ENCODE data around the gene FZD2. TPM values are rescaled to one million over a fixed set of nuclear protein-coding genes. Genes with fewer than 3 reads are reported as not detected.
"Not testable (repeated sequence)": the region's sequence is repeated elsewhere in the genome, so short reads cannot be mapped to it uniquely, and the experiment has no call there.

The FZD2 gene
- total RNA-seq (2014; rRNA removed; shearing (Covaris generic)), result 0.55 TPM in 1 of 2 replicates, not detected in the other
- polyA plus RNA-seq (2015; cell fraction: cytosol; rRNA removed), result 1.7 and 2.3 TPM in 2 replicates
- 0.44 and 3.6 TPM in 2 replicates for polyA plus RNA-seq (2015; cell fraction: nucleus; rRNA removed)

GRCh38 chr17:44556832-44557606 lies at the start of gene FZD2:
Gene FZD2, plus strand, starts transcription at chr17:44557484. Its CDS starts 205 bp downstream, at chr17:44557689.
- in situ Hi-C loops (cut with HindIII; ENCODE audit: low pct_unique_long_range_greater_than_20kb, low sequenced_read_pairs), result no loop called here
- DNase-seq (ENCODE audit: low read depth, low spot score), result peak; percentile 80

- in situ Hi-C loops (cut with HindIII; ENCODE audit: low pct_unique_long_range_greater_than_20kb, low sequenced_read_pairs), result not testable (repeated sequence)
Observed at GRCh38 chr17:44511241-44512134, 45.8 kb upstream of the FZD2 start.

DNA sequence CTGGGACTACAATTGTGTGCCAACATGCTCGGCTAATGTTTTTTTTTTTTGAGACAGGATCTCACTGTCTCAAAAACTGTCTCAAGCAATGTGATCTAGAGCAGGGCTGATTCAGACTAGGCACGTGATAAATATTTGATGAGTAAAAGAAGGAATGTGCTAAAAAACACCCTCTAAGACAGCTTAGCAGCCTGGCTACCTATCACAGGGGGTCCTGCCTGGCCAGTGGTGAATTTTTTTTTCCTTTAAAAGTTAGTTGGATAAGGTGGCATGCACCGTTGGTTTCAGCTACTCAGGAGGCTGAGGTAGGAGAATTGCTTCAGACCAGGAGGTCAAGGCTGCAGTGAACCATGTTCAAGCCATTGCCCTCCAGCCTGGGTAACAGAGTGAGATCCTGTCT lies 39.3 kb upstream of the FZD2 start:
- peak; percentile 52 for DNase-seq (ENCODE audit: low read depth, low spot score)
- in situ Hi-C loops (cut with HindIII; ENCODE audit: low pct_unique_long_range_greater_than_20kb, low sequenced_read_pairs), result no loop called here

More at GRCh38 chr17:44511241-44512134, 45.8 kb upstream of the FZD2 start:
- DNase-seq (ENCODE audit: low read depth, low spot score), result peak; percentile 85

- in situ Hi-C loops (cut with HindIII; ENCODE audit: low pct_unique_long_range_greater_than_20kb, low sequenced_read_pairs), result no loop called here
Observed at GRCh38 chr17:44522883-44523671, 34.2 kb upstream of the FZD2 start.

DNA sequence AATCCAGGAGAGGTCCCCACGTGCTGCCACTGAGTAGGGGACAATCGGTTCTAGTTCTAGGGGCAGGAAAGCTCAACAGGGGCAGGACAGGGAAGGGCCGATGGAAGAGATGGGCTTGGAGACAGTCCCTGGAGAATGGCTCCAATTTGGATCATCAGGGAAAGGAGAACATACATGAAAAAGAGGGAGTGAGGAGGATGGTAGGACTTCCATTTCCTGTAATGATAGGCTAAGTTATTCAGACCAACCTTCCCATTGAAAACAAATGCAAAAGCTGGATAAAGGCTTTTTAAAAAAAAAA lies 33.7 kb upstream of the FZD2 start:
- no peak for DNase-seq (ENCODE audit: low read depth, low spot score)
- in situ Hi-C loops (cut with HindIII; ENCODE audit: low pct_unique_long_range_greater_than_20kb, low sequenced_read_pairs), result no loop called here

More at GRCh38 chr17:44522883-44523671, 34.2 kb upstream of the FZD2 start:
- peak; percentile 87 for DNase-seq (ENCODE audit: low read depth, low spot score)

- in situ Hi-C loops (cut with HindIII; ENCODE audit: low pct_unique_long_range_greater_than_20kb, low sequenced_read_pairs), result no loop called here
Observed at GRCh38 chr17:44527102-44527501, 30.2 kb upstream of the FZD2 start.

DNA sequence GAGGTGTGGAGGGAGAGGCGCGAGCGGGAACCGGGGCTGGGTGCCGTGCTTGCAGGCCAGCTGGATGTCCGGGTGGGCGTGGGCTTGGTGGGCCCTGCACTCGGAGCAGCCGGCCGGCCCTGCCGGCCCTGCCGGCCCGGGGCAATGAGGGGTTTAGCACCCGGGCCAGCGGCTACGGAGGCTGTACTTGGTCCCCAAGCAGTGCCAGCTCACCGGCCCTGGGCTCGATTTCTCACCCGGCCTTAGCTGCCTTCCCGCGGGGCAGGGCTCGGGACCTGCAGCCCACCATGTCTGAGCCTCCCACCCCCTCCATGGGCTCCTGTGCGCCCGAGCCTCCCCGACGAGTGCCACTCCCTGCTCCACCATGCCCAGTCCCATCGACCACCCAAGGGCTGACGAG lies 29.3 kb upstream of the FZD2 start:
- no peak for DNase-seq (ENCODE audit: low read depth, low spot score)
- in situ Hi-C loops (cut with HindIII; ENCODE audit: low pct_unique_long_range_greater_than_20kb, low sequenced_read_pairs), result no loop called here

More at GRCh38 chr17:44527102-44527501, 30.2 kb upstream of the FZD2 start:
- DNase-seq (ENCODE audit: low read depth, low spot score), result no peak

GRCh38 chr17:44529864-44530263 lies 27.4 kb upstream of the FZD2 start:
- in situ Hi-C loops (cut with HindIII; ENCODE audit: low pct_unique_long_range_greater_than_20kb, low sequenced_read_pairs), result no loop called here
- no peak for DNase-seq (ENCODE audit: low read depth, low spot score)

- DNase-seq (ENCODE audit: low read depth, low spot score), result no peak
- in situ Hi-C loops (cut with HindIII; ENCODE audit: low pct_unique_long_range_greater_than_20kb, low sequenced_read_pairs), result no loop called here
Observed at GRCh38 chr17:44530896-44531418, 26.3 kb upstream of the FZD2 start.

- DNase-seq (ENCODE audit: low read depth, low spot score), result peak; percentile 90
- in situ Hi-C loops (cut with HindIII; ENCODE audit: low pct_unique_long_range_greater_than_20kb, low sequenced_read_pairs), result no loop called here
Observed at GRCh38 chr17:44533533-44534246, 23.6 kb upstream of the FZD2 start.

- no peak for DNase-seq (ENCODE audit: low read depth, low spot score)
- in situ Hi-C loops (cut with HindIII; ENCODE audit: low pct_unique_long_range_greater_than_20kb, low sequenced_read_pairs), result no loop called here
Observed at GRCh38 chr17:44536090-44536953, 21.0 kb upstream of the FZD2 start.

- in situ Hi-C loops (cut with HindIII; ENCODE audit: low pct_unique_long_range_greater_than_20kb, low sequenced_read_pairs); DNase-seq (ENCODE audit: low read depth, low spot score): not testable (repeated sequence)
Observed at GRCh38 chr17:44537922-44538321, 19.4 kb upstream of the FZD2 start.

DNA sequence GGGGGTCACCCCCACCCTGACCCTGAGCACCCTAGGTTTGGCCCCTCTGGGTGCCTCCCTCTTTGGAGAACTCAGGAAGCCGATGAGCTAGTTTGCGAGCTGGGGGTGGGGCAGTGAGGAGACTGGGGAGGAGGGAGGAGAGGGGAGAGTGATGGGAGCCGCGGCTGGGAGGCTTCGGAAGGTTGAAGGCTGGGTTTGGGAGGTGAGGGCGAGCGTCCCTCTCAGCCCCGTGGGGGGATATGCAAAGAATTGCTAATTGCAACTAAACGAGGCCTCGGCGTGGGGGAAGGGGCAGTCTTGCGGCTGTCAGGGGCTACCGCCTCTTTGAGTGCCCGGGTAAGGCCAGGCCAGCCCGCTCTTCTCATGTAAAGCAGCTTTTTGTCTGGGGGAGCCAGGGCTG lies 17.6 kb upstream of the FZD2 start:
- in situ Hi-C loops (cut with HindIII; ENCODE audit: low pct_unique_long_range_greater_than_20kb, low sequenced_read_pairs), result no loop called here
- no peak for DNase-seq (ENCODE audit: low read depth, low spot score)

DNA sequence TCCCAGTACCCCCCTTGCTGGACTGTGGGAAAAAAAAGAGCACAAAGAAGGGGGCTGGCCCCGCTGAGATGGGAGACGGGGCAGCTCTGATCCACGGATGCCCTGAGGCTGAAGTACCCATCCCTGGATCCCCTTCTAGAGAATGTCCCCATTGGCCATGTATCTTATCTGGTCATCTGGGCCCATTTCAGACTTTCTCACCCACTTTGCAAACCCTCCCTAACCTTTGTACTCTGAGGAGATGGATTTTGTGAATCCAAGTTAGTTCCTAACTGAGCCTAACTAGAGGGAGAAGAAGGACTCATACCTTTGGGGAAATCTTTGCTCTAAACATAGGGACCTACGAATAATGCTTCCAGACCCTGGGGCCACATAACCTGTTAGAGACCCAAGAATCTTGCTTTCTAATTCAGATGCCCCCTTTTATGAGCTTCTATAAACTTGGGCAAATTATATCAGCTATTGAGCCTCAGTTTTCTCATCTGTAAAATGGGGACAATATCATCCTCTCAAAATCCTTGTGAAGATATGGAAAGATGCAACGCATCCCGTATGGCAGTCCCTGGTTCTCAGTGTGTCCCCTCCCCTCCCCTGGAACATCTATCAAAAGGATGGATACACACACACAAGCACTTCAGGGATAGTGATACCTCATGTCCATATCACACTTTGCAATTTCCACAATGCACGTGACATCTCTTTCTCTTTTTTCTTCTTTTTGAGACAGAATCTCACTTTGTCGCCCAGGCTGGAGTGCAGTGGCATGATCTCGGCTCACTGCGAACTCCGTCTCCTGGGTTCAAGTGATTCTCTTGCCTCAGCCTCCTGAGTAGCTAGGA lies 16.8 kb upstream of the FZD2 start:
- in situ Hi-C loops (cut with HindIII; ENCODE audit: low pct_unique_long_range_greater_than_20kb, low sequenced_read_pairs), result no loop called here
- no peak for DNase-seq (ENCODE audit: low read depth, low spot score)

DNA sequence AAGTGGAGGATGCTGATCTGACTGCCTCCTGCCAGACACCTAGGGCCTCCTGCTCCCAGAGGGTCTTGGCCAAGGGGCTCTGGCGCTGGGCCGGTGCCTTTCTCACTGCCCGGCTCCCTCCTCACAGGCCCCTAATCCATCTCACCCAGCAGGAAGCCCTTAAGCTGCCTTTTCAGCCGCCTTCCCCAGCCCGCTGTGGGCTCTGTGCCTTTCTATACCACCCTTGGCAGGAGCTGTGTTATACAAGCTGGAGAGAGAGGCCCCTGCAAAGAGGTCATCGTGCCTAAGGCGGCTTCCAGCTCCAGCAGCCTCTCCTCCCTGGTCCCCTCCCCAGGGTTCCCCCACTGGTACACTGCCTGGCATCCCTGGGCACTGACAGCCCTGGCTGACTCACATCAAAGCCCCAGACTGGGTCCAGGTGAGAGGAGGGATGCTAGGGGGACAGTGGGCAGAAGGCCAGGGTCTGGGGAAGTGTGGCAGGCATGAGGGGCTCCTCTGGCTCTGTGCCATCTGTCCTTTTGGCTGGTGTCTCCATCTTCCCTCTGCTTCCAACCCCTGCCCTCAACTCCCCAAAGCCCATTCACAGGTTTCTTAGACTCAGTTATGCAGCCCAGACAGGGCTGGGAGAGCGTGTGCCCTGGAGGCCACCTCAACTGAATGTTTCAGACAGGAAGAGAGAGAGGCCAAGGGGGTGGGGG lies 15.3 kb upstream of the FZD2 start:
- no peak for DNase-seq (ENCODE audit: low read depth, low spot score)
- in situ Hi-C loops (cut with HindIII; ENCODE audit: low pct_unique_long_range_greater_than_20kb, low sequenced_read_pairs), result no loop called here
